ENCODE results near the gene CHSY1. TPM values are rescaled to one million over a fixed set of nuclear protein-coding genes. Genes with fewer than 3 reads are reported as not detected.

Gene CHSY1
- total RNA-seq, 4 donors from 2014 or later = 23.7 to 32.8 (median 29.9) TPM

GRCh38 chr15:101140697-101141065 is 111.2 kb downstream of the CHSY1 start:
- no peak for DNase-seq (ENCODE audit: low spot score in 2 of 2)
- 96 to 100% methylated on average over 1 to 2 of the region's 2 CpGs for WGBS, 2 donors
- TF ChIP-seq CTCF (IDR thresholded peaks at IDR 0.05) = no peak
- TF ChIP-seq POLR2A (IDR thresholded peaks at IDR 0.05) = no peak
- H3K4me3 ChIP-seq (ENCODE audit: low read depth, poor library complexity, severe bottlenecking) = no peak overlapping the region
- intact Hi-C loops (cut with DNase I; ENCODE audit: low total_unique reads) = no loop called here

- intact Hi-C loops (cut with DNase I; ENCODE audit: low total_unique reads) = no loop called here
- DNase-seq (ENCODE audit: low spot score in 2 of 2) = no peak
- 82 to 85% methylated on average over 15 of the region's 15 CpGs for WGBS, 2 donors
- no peak overlapping the region for H3K4me3 ChIP-seq (ENCODE audit: low read depth, poor library complexity, severe bottlenecking)
- TF ChIP-seq CTCF (IDR thresholded peaks at IDR 0.05) = no peak
- no peak for TF ChIP-seq POLR2A (IDR thresholded peaks at IDR 0.05)
These were observed 111.7 kb downstream of the CHSY1 start for GRCh38 chr15:101139986-101140696.

GRCh38 chr15:101138913-101139880 is 112.7 kb downstream of the CHSY1 start:
- intact Hi-C loops (cut with DNase I; ENCODE audit: low total_unique reads) = no loop called here
- DNase-seq (ENCODE audit: low spot score in 2 of 2) = no peak
- TF ChIP-seq CTCF (IDR thresholded peaks at IDR 0.05) = no peak
- TF ChIP-seq POLR2A (IDR thresholded peaks at IDR 0.05) = no peak
- no peak overlapping the region for H3K4me3 ChIP-seq (ENCODE audit: low read depth, poor library complexity, severe bottlenecking)
- WGBS, 2 donors = 82 to 83% methylated on average over 22 of the region's 22 CpGs

GRCh38 chr15:101138086-101138660 is 113.7 kb downstream of the CHSY1 start:
- TF ChIP-seq POLR2A (IDR thresholded peaks at IDR 0.05) (no peak), CTCF (IDR thresholded peaks at IDR 0.05) (no peak)
- H3K4me3 ChIP-seq (ENCODE audit: low read depth, poor library complexity, severe bottlenecking) = no peak overlapping the region
- 86 to 90% methylated on average over 14 of the region's 14 CpGs for WGBS, 2 donors
- DNase-seq (ENCODE audit: low spot score in 2 of 2) = no peak
- intact Hi-C loops (cut with DNase I; ENCODE audit: low total_unique reads) = no loop called here

GRCh38 chr15:101137312-101137940 is 114.4 kb downstream of the CHSY1 start:
- 80 to 90% methylated on average over 16 of the region's 16 CpGs for WGBS, 2 donors
- no peak overlapping the region for H3K4me3 ChIP-seq (ENCODE audit: low read depth, poor library complexity, severe bottlenecking)

More at GRCh38 chr15:101137312-101137940, 114.4 kb downstream of the CHSY1 start:
- no peak for DNase-seq (ENCODE audit: low spot score in 2 of 2)
- intact Hi-C loops (cut with DNase I; ENCODE audit: low total_unique reads) = no loop called here
- TF ChIP-seq POLR2A (IDR thresholded peaks at IDR 0.05) = no peak
- no peak for TF ChIP-seq CTCF (IDR thresholded peaks at IDR 0.05)
